ENCODE data around the gene NUMA1. TPM values are rescaled to one million over a fixed set of nuclear protein-coding genes. Genes with fewer than 3 reads are reported as not detected.

NUMA1 gene
- total and polyA plus RNA-seq, 2 experiments from 2014 or later, result 33.2 to 104 TPM

DNA sequence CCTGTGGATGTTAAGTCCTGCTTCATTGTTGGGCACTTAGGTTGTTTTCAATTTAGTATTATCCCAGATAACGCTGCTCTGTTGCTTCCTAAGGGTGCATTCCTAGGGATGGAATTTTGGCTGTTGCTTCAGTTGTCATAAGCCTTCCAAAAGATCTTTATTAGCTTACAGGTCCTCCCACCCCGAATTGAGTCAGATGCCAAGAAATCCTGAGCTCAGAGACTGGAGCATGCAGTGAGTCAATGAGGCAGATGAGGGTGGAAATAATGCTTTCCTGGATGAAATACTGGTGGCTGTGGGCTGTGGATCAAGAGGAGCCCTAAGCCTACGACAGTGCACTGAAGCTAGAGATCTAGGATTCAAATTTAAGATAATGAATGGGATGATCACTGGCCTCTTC, 92.3 kb downstream of the NUMA1 start:
- H3K36me3 Mint-ChIP-seq (ENCODE audit: low read depth), result peaks cover 9% of the 10 kb centered on the region; the same call in 2 of the 3 replicates
- no peak for TF ChIP-seq JUNB (IDR thresholded peaks at IDR 0.05; ENCODE audit: unreplicated experiment)
- TF ChIP-seq CREB1 (CRISPR knock-in tag; IDR thresholded peaks at IDR 0.05; ENCODE audit: low read depth), result no peak
- TF ChIP-seq, protein P1, sequence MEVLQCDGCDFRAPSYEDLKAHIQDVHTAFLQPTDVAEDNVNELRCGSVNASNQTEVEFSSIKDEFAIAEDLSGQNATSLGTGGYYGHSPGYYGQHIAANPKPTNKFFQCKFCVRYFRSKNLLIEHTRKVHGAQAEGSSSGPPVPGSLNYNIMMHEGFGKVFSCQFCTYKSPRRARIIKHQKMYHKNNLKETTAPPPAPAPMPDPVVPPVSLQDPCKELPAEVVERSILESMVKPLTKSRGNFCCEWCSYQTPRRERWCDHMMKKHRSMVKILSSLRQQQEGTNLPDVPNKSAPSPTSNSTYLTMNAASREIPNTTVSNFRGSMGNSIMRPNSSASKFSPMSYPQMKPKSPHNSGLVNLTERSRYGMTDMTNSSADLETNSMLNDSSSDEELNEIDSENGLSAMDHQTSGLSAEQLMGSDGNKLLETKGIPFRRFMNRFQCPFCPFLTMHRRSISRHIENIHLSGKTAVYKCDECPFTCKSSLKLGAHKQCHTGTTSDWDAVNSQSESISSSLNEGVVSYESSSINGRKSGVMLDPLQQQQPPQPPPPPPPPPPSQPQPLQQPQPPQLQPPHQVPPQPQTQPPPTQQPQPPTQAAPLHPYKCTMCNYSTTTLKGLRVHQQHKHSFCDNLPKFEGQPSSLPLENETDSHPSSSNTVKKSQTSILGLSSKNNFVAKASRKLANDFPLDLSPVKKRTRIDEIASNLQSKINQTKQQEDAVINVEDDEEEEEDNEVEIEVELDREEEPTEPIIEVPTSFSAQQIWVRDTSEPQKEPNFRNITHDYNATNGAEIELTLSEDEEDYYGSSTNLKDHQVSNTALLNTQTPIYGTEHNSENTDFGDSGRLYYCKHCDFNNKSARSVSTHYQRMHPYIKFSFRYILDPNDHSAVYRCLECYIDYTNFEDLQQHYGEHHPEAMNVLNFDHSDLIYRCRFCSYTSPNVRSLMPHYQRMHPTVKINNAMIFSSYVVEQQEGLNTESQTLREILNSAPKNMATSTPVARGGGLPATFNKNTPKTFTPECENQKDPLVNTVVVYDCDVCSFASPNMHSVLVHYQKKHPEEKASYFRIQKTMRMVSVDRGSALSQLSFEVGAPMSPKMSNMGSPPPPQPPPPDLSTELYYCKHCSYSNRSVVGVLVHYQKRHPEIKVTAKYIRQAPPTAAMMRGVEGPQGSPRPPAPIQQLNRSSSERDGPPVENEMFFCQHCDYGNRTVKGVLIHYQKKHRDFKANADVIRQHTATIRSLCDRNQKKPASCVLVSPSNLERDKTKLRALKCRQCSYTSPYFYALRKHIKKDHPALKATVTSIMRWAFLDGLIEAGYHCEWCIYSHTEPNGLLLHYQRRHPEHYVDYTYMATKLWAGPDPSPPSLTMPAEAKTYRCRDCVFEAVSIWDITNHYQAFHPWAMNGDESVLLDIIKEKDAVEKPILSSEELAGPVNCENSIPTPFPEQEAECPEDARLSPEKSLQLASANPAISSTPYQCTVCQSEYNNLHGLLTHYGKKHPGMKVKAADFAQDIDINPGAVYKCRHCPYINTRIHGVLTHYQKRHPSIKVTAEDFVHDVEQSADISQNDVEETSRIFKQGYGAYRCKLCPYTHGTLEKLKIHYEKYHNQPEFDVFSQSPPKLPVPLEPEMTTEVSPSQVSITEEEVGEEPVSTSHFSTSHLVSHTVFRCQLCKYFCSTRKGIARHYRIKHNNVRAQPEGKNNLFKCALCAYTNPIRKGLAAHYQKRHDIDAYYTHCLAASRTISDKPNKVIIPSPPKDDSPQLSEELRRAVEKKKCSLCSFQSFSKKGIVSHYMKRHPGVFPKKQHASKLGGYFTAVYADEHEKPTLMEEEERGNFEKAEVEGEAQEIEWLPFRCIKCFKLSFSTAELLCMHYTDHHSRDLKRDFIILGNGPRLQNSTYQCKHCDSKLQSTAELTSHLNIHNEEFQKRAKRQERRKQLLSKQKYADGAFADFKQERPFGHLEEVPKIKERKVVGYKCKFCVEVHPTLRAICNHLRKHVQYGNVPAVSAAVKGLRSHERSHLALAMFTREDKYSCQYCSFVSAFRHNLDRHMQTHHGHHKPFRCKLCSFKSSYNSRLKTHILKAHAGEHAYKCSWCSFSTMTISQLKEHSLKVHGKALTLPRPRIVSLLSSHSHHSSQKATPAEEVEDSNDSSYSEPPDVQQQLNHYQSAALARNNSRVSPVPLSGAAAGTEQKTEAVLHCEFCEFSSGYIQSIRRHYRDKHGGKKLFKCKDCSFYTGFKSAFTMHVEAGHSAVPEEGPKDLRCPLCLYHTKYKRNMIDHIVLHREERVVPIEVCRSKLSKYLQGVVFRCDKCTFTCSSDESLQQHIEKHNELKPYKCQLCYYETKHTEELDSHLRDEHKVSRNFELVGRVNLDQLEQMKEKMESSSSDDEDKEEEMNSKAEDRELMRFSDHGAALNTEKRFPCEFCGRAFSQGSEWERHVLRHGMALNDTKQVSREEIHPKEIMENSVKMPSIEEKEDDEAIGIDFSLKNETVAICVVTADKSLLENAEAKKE (CRISPR knock-in tag; IDR thresholded peaks at IDR 0.05), result no peak
- TF ChIP-seq, protein P2, sequence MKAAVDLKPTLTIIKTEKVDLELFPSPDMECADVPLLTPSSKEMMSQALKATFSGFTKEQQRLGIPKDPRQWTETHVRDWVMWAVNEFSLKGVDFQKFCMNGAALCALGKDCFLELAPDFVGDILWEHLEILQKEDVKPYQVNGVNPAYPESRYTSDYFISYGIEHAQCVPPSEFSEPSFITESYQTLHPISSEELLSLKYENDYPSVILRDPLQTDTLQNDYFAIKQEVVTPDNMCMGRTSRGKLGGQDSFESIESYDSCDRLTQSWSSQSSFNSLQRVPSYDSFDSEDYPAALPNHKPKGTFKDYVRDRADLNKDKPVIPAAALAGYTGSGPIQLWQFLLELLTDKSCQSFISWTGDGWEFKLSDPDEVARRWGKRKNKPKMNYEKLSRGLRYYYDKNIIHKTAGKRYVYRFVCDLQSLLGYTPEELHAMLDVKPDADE (IDR thresholded peaks at IDR 0.05), result no peak
- TF ChIP-seq POLR2AphosphoS5 (IDR thresholded peaks at IDR 0.05; ENCODE audit: low read depth), result no peak
- TF ChIP-seq, protein P3, sequence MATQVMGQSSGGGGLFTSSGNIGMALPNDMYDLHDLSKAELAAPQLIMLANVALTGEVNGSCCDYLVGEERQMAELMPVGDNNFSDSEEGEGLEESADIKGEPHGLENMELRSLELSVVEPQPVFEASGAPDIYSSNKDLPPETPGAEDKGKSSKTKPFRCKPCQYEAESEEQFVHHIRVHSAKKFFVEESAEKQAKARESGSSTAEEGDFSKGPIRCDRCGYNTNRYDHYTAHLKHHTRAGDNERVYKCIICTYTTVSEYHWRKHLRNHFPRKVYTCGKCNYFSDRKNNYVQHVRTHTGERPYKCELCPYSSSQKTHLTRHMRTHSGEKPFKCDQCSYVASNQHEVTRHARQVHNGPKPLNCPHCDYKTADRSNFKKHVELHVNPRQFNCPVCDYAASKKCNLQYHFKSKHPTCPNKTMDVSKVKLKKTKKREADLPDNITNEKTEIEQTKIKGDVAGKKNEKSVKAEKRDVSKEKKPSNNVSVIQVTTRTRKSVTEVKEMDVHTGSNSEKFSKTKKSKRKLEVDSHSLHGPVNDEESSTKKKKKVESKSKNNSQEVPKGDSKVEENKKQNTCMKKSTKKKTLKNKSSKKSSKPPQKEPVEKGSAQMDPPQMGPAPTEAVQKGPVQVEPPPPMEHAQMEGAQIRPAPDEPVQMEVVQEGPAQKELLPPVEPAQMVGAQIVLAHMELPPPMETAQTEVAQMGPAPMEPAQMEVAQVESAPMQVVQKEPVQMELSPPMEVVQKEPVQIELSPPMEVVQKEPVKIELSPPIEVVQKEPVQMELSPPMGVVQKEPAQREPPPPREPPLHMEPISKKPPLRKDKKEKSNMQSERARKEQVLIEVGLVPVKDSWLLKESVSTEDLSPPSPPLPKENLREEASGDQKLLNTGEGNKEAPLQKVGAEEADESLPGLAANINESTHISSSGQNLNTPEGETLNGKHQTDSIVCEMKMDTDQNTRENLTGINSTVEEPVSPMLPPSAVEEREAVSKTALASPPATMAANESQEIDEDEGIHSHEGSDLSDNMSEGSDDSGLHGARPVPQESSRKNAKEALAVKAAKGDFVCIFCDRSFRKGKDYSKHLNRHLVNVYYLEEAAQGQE (IDR thresholded peaks at IDR 0.05; ENCODE audit: unreplicated experiment), result no peak
- TF ChIP-seq, protein P4, sequence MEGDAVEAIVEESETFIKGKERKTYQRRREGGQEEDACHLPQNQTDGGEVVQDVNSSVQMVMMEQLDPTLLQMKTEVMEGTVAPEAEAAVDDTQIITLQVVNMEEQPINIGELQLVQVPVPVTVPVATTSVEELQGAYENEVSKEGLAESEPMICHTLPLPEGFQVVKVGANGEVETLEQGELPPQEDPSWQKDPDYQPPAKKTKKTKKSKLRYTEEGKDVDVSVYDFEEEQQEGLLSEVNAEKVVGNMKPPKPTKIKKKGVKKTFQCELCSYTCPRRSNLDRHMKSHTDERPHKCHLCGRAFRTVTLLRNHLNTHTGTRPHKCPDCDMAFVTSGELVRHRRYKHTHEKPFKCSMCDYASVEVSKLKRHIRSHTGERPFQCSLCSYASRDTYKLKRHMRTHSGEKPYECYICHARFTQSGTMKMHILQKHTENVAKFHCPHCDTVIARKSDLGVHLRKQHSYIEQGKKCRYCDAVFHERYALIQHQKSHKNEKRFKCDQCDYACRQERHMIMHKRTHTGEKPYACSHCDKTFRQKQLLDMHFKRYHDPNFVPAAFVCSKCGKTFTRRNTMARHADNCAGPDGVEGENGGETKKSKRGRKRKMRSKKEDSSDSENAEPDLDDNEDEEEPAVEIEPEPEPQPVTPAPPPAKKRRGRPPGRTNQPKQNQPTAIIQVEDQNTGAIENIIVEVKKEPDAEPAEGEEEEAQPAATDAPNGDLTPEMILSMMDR (conservative IDR thresholded peaks at IDR 0.05; ENCODE audit: low read depth in 2 of 2), result no peak
- no peak for TF ChIP-seq EZH2 (IDR thresholded peaks at IDR 0.05; ENCODE audit: low read depth, unreplicated experiment)
- no peak for TF ChIP-seq NANOG (IDR thresholded peaks at IDR 0.05; ENCODE audit: borderline replicate concordance)
- TF ChIP-seq STAT1 (IDR thresholded peaks at IDR 0.05; ENCODE audit: unreplicated experiment), result no peak
- no peak for TF ChIP-seq EZH2phosphoT487 (IDR thresholded peaks at IDR 0.05; ENCODE audit: unreplicated experiment)
- no peak for TF ChIP-seq ZNF114 (CRISPR knock-in tag; IDR thresholded peaks at IDR 0.05)
- no peak for TF ChIP-seq ZNF331 (CRISPR knock-in tag; IDR thresholded peaks at IDR 0.05; ENCODE audit: low read depth)
- no peak overlapping the region for H3K27ac Mint-ChIP-seq
- H3K27ac ChIP-seq (ENCODE audit: low read depth), result no peak overlapping the region
- peaks cover 9% of the 10 kb centered on the region for H3K36me3 ChIP-seq (ENCODE audit: insufficient read depth)
- no peaks in the 10 kb centered on the region for H3F3A ChIP-seq (replicated peaks; ENCODE audit: low read depth)
- H3K4me3 ChIP-seq, result no peak overlapping the region
- peaks cover 7% of the 10 kb centered on the region for H4K20me1 ChIP-seq (replicated peaks; ENCODE audit: insufficient read depth)
- no peaks in the 10 kb centered on the region for H3K79me2 ChIP-seq (replicated peaks; ENCODE audit: insufficient read depth)
- H2AFZ ChIP-seq, result no peak overlapping the region
- no peak overlapping the region for H3K4me3 Mint-ChIP-seq
- ATAC-seq, result no peak
- no peaks in the 10 kb centered on the region for H3K27me3 Mint-ChIP-seq (ENCODE audit: insufficient read depth, low read depth, poor library complexity)
- no peaks in the 10 kb centered on the region for H3K9me2 ChIP-seq (ENCODE audit: insufficient read depth)
- no peaks in the 10 kb centered on the region for H3K4me1 ChIP-seq (ENCODE audit: insufficient read depth)
- H3K4me1 Mint-ChIP-seq, result no peaks in the 10 kb centered on the region
- no peaks in the 10 kb centered on the region for H3K9me3 Mint-ChIP-seq
- no peak overlapping the region for H3K4me2 ChIP-seq
- no peak for DNase-seq (ENCODE audit: low spot score)
- no peaks in the 10 kb centered on the region for H3K27me3 ChIP-seq (ENCODE audit: insufficient read depth)
